Measurements from ENCODE around the gene FHL5. TPM values are rescaled to one million over a fixed set of nuclear protein-coding genes. Genes with fewer than 3 reads are reported as not detected.

The FHL5 gene
- polyA plus RNA-seq, 2 donors, result 0.37 to 1.3 TPM

DNA sequence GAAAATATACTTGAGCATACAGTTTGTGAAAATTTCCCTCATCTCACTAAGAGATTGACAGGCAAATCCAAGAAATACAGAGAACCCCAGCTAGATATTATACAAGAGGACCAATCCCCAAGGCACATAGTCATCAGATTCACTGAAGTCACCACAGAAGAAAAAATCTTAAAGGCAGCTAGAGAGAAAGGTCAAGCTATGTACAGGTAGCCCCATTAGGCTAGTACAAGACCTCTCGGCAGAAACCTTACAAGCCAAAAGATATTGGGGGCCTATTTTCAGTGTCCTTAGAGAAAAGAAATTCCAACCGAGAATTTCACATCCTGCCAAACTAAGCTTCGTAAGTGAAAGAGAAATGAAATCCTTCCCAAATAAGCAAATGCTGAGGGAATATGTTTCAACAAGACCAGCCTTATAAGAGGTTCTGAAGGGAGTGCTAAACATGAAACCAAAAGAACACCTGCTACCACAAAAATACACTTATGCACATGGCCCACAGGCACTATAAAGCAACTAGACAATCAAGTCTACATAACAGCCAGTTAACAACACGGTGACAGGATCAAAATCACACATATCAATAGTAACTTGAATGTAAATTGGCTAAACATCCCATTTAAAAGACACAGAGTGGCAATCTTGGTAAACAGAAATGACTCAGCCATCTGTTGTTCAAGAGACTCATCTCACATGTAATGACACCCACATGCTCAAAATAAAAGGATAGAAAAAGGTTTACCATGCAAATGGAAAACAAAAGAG lies 96.3 kb downstream of the FHL5 start:
- H3K36me3 ChIP-seq (ENCODE audit: control insufficient read depth in 2 of 2, insufficient read depth in 2 of 2, low read length in 1 of 2), result no peaks in the 10 kb centered on the region
- H3K27ac ChIP-seq (ENCODE audit: low read depth in 2 of 2, low read length in 1 of 2), result no peak overlapping the region
- no peak overlapping the region for H3K4me3 ChIP-seq (ENCODE audit: low read depth in 1 of 2, low read length in 2 of 2)
- no peaks in the 10 kb centered on the region for H3K4me1 ChIP-seq (ENCODE audit: control insufficient read depth in 2 of 2, insufficient read depth in 2 of 2, low read length in 1 of 2)
- 60 to 77% methylated on average over 4 of the region's 4 CpGs for WGBS, 2 donors
- no peaks in the 10 kb centered on the region for H3K27me3 ChIP-seq (ENCODE audit: control insufficient read depth in 1 of 2, insufficient read depth in 2 of 2, low read length in 2 of 2)
- no peaks in the 10 kb centered on the region for H3K9me3 ChIP-seq (ENCODE audit: control insufficient read depth in 2 of 2, insufficient read depth in 1 of 2, low read depth in 1 of 2, low read length in 1 of 2)

Other genes starting within 250 kb of the FHL5 start
- gene UFL1, start 41.3 kb upstream of the FHL5 start, polyA plus RNA-seq, result 10 to 100 TPM; 11.4 to 13.5 TPM

Data from esophagus (tissue), 2 donors.